SHP77 (cell line): Measurements from ENCODE around the gene IL17B.

Experiments used
- DNase-seq, 2 experiments: peaks; one replicate each; lab custom pipeline; 2025; lab: John Stamatoyannopoulos, UW

IL17B gene

GRCh38 chr5:149414405-149415065, 35.4 kb upstream of the IL17B start:
- DNase-seq = no peak

- DNase-seq = no peak
These were observed 34.6 kb upstream of the IL17B start for GRCh38 chr5:149413477-149414210.

DNA sequence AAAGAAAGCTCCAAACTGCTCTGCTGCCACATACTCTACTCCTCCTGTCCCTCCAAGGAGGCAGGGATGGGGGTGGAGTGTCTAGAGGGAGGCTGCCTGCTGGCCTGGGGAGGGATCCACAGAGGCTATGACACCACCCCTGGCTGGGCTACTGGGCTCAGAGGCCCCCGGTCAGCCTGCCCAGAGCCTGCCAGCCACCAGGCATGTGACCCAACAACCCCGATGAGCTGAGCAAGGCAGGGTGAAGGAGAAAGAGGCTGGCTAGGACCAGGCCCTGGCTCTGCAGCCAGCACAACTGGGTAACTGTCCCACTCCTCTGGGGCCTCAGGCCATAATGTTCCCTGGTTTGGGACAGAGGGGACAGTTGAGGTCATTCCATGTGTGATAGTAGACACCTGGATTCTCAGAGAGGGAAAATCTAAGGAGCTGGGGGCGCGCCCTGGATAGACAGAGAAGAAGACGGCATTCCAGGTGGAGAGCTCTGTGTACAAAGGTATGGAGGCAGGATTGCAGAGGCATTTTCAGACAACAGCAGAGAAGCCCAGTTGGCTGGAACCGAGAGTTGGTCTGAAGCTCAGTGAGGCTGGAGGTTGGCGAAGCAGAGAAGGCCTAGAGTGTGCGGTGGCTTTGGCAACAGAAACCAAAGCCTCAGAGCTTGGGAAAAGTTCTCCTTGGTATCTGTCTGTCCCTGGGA, 33.8 kb upstream of the IL17B start:
- no peak for DNase-seq

DNA sequence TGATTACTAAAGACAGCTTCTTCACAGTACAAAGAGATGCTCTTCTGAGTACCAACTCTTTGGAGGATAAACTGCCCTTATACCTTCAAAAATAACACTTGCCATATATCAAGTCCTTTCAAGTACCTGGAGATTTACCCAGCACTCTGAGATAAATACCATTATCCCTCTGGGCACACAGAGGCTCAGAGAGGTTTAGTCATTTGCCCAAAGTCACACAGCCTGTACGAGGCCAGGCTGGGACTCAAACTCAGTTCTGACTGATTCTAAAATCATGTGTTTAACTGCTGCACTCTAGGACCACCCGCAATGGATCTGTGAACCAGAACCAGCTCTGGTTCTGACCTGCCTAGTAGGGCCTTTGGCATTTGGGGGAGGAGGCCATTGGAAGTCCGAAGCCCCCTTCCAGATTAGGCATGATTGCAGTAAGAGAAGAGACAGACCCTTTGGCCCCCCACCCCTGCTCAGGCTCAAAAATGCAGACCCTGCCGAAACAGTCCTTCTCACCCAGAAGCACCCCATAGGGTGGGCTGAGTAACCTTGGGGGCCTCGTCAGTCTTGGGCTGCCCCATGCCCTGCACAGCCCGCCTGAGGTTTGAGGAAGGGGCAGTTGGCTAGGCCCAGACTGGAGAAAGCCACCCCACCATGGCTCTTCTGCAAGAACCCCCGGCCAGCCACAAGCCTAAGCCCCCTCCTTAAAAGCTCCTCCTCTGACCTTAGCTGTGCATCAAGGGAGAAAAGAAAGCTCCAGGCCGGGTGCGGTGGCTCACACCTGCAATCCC, 32.8 kb upstream of the IL17B start:
- DNase-seq = no peak

- no peak for DNase-seq
These were observed 31.8 kb upstream of the IL17B start for GRCh38 chr5:149410721-149411432.

GRCh38 chr5:149410071-149410470, 31.0 kb upstream of the IL17B start:
- DNase-seq = no peak

DNA sequence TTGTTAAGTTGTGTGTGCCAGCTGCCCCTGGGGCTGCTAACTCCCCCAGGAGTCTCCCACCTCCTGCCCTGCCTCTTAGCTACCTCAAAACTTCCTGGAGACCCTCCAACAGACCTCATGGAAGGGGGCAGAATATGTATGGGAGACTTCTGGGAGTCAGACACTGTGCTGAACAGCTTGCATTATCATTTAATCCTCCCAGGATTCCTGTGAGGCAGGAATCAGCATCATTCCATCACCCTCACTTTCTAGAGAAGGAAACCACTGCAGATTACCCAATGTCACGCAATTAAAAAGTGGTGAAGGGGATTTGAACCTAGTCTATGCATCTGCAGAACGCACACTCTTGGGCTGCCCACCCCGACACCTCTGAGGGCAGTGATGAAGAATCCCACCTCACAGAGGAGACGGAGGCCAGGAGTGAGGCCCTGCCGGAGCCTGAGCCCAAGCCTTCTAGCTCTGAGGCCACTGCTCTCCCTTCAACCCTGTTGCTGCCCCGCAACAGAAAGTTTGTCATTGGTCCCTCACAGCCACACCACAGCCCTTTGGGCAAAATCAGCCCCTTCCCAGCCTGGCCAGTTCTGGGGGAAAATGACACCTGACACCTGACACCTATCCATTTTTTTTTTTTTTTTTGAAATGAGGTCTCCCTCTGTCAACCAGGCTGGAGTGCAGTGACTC, 30.3 kb upstream of the IL17B start:
- no peak for DNase-seq

DNA sequence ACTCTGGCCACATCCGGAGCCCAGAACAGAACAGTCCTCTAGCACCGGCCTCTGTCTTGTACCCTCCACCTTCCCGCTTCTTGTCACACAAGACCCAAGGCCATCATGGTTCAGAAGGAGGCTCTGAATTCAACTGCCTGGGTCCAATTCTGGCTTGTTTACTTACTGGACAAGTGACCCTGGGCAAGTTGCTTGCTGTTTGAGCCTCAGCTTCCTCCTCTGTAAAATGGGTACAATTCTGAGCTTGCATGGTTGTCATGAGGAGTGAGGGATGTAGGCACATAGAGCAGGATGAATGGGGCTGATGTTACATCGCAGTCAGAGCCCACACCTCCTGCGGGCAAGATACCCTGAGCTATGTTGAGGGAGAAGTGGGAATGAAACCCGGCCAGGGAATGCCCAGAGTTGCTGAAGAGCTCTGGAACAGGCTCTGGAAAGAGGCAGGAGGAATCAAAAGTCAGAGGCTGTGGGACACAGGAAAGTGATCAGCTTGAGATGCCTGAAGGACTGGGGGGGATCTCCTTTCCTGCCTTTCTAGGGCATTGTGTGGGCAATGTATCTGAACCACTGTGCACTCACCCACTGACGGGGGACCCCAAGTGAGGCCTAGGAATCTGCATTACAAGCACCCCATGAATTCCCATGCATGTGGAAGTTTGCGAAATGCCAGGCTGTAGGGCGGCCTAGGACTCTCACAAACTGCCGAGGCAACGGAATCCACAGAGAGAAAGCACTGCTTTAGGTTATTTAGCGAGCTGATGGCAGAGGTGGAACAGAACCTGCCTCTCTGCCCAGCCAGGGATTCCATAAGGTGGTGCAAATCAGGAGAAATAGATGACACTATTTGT, 29.4 kb upstream of the IL17B start:
- DNase-seq = no peak

DNA sequence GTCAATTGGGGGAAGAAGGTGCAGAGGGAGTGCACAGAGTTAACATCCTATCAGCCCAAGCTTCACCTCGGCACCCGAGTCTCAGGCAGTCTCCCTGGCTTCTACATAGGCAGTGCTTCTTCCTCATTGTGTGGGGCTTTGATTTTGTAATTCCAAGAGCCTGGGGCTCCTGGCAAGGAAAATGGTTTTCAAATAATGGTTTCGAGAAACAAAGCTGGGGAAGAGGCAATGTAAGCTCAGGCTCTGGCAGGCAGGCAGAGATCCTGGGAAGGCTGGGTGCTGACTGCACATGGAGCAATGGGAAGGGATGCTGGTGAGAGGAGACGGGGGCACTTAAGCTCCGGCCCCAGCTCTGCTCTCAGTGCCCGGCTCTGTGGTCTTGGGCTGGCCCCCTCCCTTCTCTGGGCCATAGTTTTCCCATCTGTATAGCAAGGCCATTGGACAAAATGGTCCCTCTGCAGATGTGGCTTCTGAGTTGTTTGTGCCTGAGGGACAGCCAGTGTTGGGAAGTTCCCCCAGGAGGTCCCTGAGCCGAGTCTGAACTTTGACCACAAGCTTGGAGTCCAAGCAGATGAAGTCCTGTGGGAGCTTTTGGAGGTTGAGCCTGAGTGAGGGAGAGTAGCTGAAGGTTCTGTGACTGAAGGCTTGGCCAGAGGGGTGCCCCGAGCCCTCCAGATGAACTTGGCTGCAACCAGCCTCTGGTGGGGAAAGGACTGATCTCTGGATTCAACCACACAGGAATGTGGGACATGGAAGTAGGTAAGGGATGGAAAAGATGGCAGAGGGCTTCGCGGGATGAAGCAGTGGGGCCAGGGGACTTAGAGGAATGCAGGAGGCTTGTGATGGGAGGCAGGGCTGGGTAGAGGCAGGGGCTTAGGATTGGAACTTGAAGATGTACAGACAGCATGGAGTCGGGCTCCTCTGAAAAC, 28.5 kb upstream of the IL17B start:
- no peak for DNase-seq

- no peak for DNase-seq
These were observed 27.9 kb upstream of the IL17B start for GRCh38 chr5:149406979-149407306.

GRCh38 chr5:149406203-149406978, 27.3 kb upstream of the IL17B start:
- no peak for DNase-seq

- DNase-seq = no peak
These were observed 26.6 kb upstream of the IL17B start for GRCh38 chr5:149405550-149406202.

GRCh38 chr5:149404746-149405549, 25.9 kb upstream of the IL17B start:
- no peak for DNase-seq

DNA sequence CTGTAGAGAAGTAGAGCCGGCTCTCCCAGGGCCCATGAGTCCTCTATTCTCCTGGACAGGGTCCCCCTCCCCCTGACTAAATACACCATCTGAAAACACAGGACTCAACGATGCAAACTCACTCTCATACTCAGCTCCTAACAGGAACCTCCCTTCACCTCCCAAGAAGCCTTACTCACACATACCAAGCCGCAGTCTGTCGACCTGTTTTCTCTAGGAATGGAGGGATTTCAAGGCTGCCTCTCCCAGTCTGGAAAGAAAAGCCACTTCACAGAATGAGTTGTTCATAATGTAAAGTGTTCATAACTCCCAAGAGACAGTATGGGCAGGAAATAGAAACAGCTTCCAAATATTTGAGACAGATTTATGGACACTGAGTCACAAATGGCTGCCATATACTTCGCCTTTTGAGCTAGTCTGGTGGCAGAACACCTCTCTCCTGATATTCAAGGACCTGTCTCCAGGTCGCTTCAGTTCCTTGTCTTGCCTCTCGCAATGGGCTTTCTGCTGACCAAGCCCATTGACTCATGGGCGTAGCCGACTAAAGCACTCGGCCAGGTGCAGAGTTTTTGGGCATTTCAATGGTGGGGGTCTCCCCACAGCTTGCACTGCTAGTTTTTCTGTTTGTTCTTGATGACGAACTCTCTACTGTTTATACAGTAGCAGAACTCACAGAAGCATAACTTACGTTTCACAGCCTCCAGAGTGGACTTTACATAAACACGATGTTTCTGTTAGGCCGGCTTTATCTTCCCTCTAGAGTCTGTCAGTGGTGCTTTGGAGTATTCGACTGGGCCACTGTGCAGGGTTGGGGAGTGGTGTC, 25.0 kb upstream of the IL17B start:
- no peak for DNase-seq

- DNase-seq = no peak
These were observed 23.2 kb upstream of the IL17B start for GRCh38 chr5:149402291-149402690.

DNA sequence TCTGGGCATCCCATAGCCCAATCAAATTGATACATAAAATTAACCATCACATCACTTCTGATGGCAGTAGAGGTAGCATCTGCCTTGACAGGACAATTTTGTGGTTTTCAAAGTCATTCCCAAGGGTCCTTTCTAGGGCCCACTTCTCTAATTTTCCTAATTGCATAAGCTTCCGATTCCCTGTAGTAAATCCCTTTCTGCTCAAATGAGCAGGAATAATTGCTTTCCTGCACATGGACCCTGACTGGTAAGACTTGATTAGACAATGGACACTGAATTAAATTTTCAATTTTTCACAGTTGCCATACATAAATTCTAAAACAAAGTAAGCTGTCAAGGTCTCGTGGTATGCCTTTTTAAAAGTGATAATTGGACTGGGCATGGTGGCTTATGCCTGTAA, 22.0 kb upstream of the IL17B start:
- DNase-seq = no peak
